Measurements from ENCODE around the gene GNA12.
"Not testable (repeated sequence)": the region's sequence is repeated elsewhere in the genome, so short reads cannot be mapped to it uniquely, and the experiment has no call there.

The GNA12 gene

DNA sequence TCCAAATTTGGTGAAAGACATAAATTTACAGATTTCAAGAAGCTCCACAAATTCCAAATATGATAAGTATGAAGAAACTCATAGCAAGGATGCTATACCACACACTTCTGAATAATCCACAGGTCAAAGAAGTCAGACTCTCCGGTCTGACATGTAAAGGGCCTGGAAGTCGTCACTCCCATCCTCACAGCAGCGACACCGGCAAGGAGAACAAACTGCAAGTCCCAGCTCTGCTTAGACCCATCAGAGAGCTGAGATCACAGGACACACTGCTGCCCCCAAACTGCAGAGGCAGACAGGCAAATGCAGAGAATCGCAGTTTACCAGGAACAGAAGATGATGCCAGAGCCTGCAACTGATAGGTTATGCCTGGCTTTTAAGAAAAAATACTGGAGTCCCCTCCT is 94.1 kb downstream of the GNA12 start:
- H3K4me3 ChIP-seq (ENCODE audit: low read length) = no peak overlapping the region
- TF ChIP-seq, protein P1, sequence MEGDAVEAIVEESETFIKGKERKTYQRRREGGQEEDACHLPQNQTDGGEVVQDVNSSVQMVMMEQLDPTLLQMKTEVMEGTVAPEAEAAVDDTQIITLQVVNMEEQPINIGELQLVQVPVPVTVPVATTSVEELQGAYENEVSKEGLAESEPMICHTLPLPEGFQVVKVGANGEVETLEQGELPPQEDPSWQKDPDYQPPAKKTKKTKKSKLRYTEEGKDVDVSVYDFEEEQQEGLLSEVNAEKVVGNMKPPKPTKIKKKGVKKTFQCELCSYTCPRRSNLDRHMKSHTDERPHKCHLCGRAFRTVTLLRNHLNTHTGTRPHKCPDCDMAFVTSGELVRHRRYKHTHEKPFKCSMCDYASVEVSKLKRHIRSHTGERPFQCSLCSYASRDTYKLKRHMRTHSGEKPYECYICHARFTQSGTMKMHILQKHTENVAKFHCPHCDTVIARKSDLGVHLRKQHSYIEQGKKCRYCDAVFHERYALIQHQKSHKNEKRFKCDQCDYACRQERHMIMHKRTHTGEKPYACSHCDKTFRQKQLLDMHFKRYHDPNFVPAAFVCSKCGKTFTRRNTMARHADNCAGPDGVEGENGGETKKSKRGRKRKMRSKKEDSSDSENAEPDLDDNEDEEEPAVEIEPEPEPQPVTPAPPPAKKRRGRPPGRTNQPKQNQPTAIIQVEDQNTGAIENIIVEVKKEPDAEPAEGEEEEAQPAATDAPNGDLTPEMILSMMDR (IDR thresholded peaks at IDR 0.05; ENCODE audit: insufficient read depth, low read depth, low read length, missing control alignments) = no peak
- DNase-seq (ENCODE audit: low read depth) = no peak

DNA sequence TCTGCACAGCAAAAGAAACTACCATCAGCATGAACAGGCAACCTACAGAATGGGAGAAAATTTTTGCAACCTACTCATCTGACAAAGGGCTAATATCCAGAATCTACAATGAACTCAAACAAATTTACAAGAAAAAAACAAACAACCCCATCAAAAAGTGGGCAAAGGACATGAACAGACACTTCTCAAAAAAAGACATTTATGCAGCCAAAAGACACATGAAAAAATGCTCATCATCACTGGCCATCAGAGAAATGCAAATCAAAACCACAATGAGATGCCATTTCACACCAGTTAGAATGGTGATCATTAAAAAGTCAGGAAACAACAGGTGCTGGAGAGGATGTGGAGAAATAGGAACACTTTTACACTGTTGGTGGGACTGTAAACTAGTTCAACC is 95.4 kb downstream of the GNA12 start:
- not testable (repeated sequence) for DNase-seq (ENCODE audit: low read depth); H3K4me3 ChIP-seq (ENCODE audit: low read length)

DNA sequence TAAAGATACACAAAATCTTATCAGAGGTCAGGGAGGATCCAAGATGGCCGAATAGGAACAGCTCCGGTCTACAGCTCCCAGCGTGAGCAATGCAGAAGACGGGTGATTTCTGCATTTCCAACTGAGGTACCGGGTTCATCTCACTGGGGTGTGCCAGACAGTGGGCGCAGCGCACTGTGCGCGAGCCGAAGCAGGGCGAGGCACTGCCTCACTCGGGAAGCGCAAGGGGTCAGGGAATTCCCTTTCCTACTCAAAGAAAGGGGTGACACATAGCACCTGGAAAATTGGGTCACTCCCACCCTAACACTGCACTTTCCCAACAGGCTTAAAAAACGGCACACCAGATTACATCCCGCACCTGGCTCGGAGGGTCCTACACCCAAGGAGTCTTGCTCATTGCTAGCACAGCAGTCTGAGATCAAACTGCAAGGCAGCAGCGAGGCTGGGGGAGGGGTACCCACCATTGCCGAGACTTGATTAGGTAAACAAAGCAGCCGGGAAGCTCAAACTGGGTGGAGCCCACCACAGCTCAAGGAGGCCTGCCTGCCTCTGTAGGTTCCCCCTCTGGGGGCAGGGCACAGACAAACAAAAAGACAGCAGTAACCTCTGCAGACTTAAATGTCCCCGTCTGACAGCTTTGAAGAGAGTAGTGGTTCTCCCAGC is 100.5 kb downstream of the GNA12 start:
- H3K4me3 ChIP-seq (ENCODE audit: low read length); DNase-seq (ENCODE audit: low read depth): not testable (repeated sequence)

DNA sequence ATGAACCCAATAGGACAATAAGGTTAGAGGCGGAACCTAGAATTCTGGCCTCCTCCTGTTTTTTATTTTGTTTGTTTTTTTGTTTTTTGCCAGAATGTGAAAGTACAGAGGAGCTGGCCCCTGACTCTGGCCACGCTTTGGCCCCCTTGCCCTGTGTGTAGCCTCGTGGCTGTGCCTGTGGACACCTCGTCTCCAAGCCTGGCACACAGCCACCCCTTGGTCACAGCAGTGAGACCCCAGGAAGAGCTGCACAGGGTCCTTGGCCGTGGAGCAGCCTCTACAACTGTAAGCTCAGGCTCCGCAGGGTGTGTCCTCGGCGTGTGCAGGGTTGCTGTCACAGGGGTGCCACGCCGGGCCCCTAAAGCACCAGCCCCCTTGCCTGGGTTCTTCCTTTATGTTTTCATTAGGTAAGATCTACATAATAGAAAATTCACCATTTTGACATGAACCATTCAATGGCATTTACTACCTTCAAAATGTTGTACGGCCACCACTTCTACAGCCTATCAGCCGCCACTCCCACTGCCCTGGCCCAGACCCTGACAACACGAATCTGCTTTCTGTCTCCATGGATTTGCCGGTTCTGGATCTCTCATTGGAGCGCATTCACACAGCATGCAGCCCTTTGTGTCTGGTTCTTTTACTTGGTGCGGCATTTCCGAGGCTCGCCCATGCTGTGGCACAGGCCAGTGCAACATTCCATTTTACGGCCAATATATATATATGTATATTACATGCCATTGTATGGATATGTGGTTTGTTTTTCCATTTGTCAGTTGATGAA is 105.2 kb downstream of the GNA12 start:
- DNase-seq (ENCODE audit: low read depth) = no peak
- TF ChIP-seq, protein P1 (IDR thresholded peaks at IDR 0.05; ENCODE audit: insufficient read depth, low read depth, low read length, missing control alignments) = no peak

DNA sequence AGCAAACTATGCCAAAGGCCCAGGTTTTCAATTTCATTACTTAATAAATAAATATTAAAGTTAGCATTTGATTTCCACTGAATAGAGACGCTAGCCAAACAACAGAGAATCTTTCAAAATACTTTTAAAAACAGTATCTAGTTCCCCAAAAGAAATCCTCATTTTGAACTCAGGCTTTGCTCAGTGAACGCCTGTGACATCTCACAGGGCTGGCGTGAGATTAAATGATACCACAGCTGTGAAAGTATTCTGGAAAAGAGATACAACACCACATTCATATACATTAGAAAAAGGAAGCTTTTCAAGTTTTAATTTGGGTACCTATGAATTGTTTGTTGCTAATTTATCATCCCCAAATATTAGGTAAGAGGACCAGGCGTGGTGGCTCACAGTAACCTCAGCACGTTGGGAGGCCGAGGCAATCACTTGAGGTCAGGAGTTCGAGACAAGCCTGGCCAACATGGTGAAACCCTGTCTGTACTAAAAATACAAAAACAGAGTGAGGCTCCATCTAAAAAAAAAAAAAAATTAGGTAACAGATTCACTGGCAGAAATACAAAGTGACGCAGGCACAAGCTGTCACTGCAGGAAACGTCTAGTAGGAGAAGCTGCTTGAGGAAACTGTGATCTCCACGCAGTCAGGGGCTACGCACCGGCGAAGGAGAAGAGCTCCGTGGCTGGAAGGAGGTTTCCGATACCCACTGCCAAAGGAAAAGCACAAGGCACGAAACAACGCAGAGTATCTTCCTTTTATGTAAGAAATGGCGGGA is 106.2 kb downstream of the GNA12 start:
- DNase-seq (ENCODE audit: low read depth) = no peak
- H3K4me3 ChIP-seq (ENCODE audit: low read length) = no peak overlapping the region

More for the DNA sequence above, 105.2 kb downstream of the GNA12 start:
- no peak overlapping the region for H3K4me3 ChIP-seq (ENCODE audit: low read length)

DNA sequence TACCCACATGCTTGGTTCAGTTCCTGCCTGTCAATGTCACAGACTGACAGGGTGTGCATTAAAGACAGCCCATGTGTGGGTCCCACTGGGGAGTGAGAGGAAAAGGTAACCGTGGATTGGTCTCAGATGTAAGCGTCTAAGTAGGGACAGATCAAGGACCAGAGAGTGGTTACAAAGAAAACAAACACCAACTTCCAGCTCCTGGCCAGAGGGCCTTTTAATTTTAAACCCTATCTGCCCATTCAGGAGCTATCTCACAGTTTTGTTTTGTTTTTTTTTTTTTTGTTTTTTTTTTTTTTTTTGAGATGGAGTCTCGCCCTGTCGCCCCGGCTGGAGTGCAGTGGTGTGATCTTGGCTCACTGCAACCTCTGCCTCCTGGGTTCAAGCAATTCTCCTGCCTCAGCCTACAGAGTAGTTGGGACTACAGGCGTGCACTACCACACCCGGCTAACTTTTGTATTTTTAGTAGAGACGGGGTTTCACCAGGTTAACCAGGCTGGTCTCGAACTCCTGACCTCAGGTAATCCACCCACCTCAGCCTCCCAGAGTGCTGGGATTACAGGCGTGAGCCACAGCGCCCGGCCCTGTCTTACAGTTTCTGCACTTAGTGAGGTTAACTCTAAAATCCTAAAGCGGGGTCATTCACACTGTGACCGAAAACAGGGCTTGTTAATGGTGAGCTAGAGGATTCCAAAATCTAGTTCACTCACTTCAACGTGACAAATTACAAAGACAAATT is 106.9 kb downstream of the GNA12 start:
- DNase-seq (ENCODE audit: low read depth); H3K4me3 ChIP-seq (ENCODE audit: low read length): not testable (repeated sequence)

More for the DNA sequence above, 106.2 kb downstream of the GNA12 start:
- TF ChIP-seq, protein P1 (IDR thresholded peaks at IDR 0.05; ENCODE audit: insufficient read depth, low read depth, low read length, missing control alignments) = no peak

DNA sequence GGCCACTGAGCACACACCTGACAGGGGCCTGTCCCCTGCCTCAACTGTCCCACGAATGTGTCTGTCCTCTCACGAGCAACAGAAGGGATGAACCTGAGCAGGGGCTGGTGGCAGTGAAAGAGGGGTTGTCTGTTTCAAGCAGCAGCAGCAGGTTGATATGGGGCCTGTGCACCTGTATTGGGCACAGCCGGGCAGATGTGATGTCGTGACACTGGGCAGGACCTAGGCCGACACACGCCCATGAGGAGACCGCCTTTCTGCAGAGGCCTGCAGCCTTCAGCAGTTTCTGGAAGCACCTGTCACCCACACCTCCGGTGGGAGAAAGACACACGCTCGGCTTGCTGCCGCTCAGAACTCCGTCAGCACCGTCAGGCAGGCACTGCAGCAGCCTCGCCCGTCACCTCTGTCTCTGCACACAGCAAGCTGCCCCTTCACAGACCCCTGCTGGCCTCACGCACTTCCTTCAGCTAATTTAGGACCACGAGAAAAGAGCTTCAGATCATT is 107.6 kb downstream of the GNA12 start:
- TF ChIP-seq, protein P1 (IDR thresholded peaks at IDR 0.05; ENCODE audit: insufficient read depth, low read depth, low read length, missing control alignments) = no peak
- no peak for DNase-seq (ENCODE audit: low read depth)
- H3K4me3 ChIP-seq (ENCODE audit: low read length) = no peak overlapping the region

DNA sequence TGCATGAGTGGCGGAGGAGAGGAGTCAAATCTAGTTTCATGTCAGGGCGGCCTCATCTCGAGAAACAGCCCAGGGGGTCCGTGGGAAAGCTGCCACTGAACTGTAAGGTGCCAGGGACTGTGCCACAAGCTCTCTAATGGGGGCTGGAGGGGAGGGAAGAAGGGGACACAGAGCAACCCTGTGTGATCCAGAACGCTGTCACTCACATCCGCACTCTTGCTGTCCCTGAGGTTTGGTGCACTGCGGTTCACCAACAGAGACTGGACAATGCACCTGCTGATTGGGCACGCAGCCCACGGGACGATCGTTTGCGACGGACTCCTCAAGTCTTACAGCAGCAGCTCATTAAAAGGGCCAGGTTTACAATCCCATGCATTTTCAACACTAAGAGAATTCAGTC is 108.4 kb downstream of the GNA12 start:
- TF ChIP-seq, protein P1 (IDR thresholded peaks at IDR 0.05; ENCODE audit: insufficient read depth, low read depth, low read length, missing control alignments) = no peak
- H3K4me3 ChIP-seq (ENCODE audit: low read length) = no peak overlapping the region
- no peak for DNase-seq (ENCODE audit: low read depth)

Measured in epithelial cell of esophagus (primary cell).